H9 (cell line): ENCODE measurements around the gene ARL8A. TPM values are rescaled to one million over a fixed set of nuclear protein-coding genes. Genes with fewer than 3 reads are reported as not detected.

ENCODE experiments used
- DNase-seq: peaks from one replicate; pipeline ENCODE4 v3.0.0-alpha.2; 2017
- H2AFZ ChIP-seq: one replicate; pipeline ENCODE4 v1.6.1; 2013; ENCODE audit warnings: mild to moderate bottlenecking, low read length, control low read depth, moderate library complexity
- H2AK5ac ChIP-seq: 2 replicates; pipeline ENCODE4 v1.6.1; 2013; ENCODE audit warnings: low read length, control low read depth, mixed read lengths; ENCODE audit not compliant: insufficient read length
- H2BK120ac ChIP-seq: one replicate; pipeline ENCODE4 v1.6.1; 2013; ENCODE audit warnings: low read depth, mild to moderate bottlenecking, low read length, control low read depth, inconsistent platforms; ENCODE audit not compliant: poor library complexity, severe bottlenecking
- H2BK12ac ChIP-seq: 2 replicates; pipeline ENCODE4 v1.6.1; 2013; ENCODE audit warnings: low read length, control low read depth, mixed read lengths, low read depth; ENCODE audit not compliant: insufficient read length
- H2BK15ac ChIP-seq: 2 replicates; pipeline ENCODE4 v1.6.1; 2013; ENCODE audit warnings: low read depth, low read length, control low read depth
- H2BK20ac ChIP-seq: one replicate; pipeline ENCODE4 v1.6.1; 2013; ENCODE audit warnings: low read depth, mild to moderate bottlenecking, low read length, control low read depth, inconsistent platforms; ENCODE audit not compliant: poor library complexity, severe bottlenecking
- H2BK5ac ChIP-seq: 2 replicates; pipeline ENCODE4 v1.6.1; 2013; ENCODE audit warnings: low read length, control low read depth, mixed read lengths; ENCODE audit not compliant: insufficient read length
- H3K14ac ChIP-seq: 2 replicates; pipeline ENCODE4 v1.6.1; 2013; ENCODE audit warnings: low read length, control low read depth; ENCODE audit not compliant: insufficient read depth
- H3K18ac ChIP-seq: 2 replicates; pipeline ENCODE4 v1.6.1; 2013; ENCODE audit warnings: low read depth, mild to moderate bottlenecking, mixed read lengths, low read length, control low read depth; ENCODE audit not compliant: insufficient read length
- H3K23ac ChIP-seq: 2 replicates; pipeline ENCODE4 v1.6.1; 2013; ENCODE audit warnings: low read length, control low read depth, mixed read lengths, low read depth; ENCODE audit not compliant: insufficient read length
- H3K23me2 ChIP-seq: 2 replicates; pipeline ENCODE4 v1.6.1; 2013; ENCODE audit warnings: low read depth, mild to moderate bottlenecking, mixed read lengths, low read length, control low read depth; ENCODE audit not compliant: insufficient read length, poor library complexity, severe bottlenecking
- H3K27ac ChIP-seq: 2 replicates; pipeline ENCODE4 v1.5.1; 2013; ENCODE audit warnings: low read length, control low read depth, mixed read lengths, low read depth; ENCODE audit not compliant: insufficient read length
- H3K27me3 ChIP-seq: 2 replicates; pipeline ENCODE4 v1.6.1; 2013; ENCODE audit warnings: low read length, control low read depth, inconsistent platforms; ENCODE audit not compliant: insufficient read depth
- H3K4ac ChIP-seq: 2 replicates; pipeline ENCODE4 v1.6.1; 2013; ENCODE audit warnings: low read depth, mild to moderate bottlenecking, control low read depth, inconsistent platforms, low read length, moderate library complexity
- H3K4me1 ChIP-seq: 2 replicates; pipeline ENCODE4 v1.6.1; 2013; ENCODE audit warnings: low read length, control low read depth, inconsistent platforms; ENCODE audit not compliant: insufficient read depth
- H3K4me2 ChIP-seq: 2 replicates; pipeline ENCODE4 v1.6.1; 2013; ENCODE audit warnings: low read length, control low read depth, mixed read lengths; ENCODE audit not compliant: insufficient read length, insufficient read depth
- H3K56ac ChIP-seq: 2 replicates; pipeline ENCODE4 v1.6.1; 2013; ENCODE audit warnings: low read depth, mild to moderate bottlenecking, mixed read lengths, low read length, control low read depth; ENCODE audit not compliant: insufficient read length
- H3K79me1 ChIP-seq: 2 replicates; pipeline ENCODE4 v1.6.1; 2013; ENCODE audit warnings: low read depth, mild to moderate bottlenecking, moderate library complexity, low read length, control low read depth, inconsistent platforms; ENCODE audit not compliant: insufficient read depth, poor library complexity, severe bottlenecking
- H3K79me2 ChIP-seq: 2 replicates; pipeline ENCODE4 v1.6.1; 2013; ENCODE audit warnings: low read length, control low read depth, inconsistent platforms; ENCODE audit not compliant: insufficient read depth
- H3K9ac ChIP-seq: 2 replicates; pipeline ENCODE4 v1.6.1; 2013; ENCODE audit warnings: low read length, control low read depth, mixed read lengths; ENCODE audit not compliant: insufficient read length; ENCODE audit errors: extremely low read depth
- H3K9me3 ChIP-seq: one replicate; pipeline ENCODE4 v1.6.1; 2013; ENCODE audit warnings: low read depth, low read length, inconsistent platforms; ENCODE audit not compliant: control insufficient read depth
- H3T11ph ChIP-seq: one replicate; pipeline ENCODE4 v1.6.1; 2013; ENCODE audit warnings: mild to moderate bottlenecking, low read length, control low read depth, inconsistent platforms
- H4K20me1 ChIP-seq: one replicate; pipeline ENCODE4 v1.6.1; 2013; ENCODE audit not compliant: control insufficient read depth, insufficient read length, insufficient read depth
- H4K5ac ChIP-seq: 2 replicates; pipeline ENCODE4 v1.6.1; 2013; ENCODE audit warnings: low read depth, mild to moderate bottlenecking, mixed read lengths, low read length, control low read depth; ENCODE audit not compliant: insufficient read length
- H4K8ac ChIP-seq: replicated peaks from 2 replicates; pipeline ENCODE4 v1.6.1; 2013; ENCODE audit warnings: low read length, control low read depth, mixed read lengths, low read depth; ENCODE audit not compliant: insufficient read length
- H4K91ac ChIP-seq: 2 replicates; pipeline ENCODE4 v1.6.1; 2013; ENCODE audit warnings: low read depth, mild to moderate bottlenecking, moderate library complexity, mixed read lengths, low read length, control low read depth; ENCODE audit not compliant: insufficient read length
- H3K27ac Mint-ChIP-seq, 3 experiments: 2 replicates in 2 of 3; 3 replicates in 1 of 3; pipeline ENCODE4 v1.8.0; 2020 to 2021; ENCODE audit warnings: mixed read lengths in 3 of 3, mild to moderate bottlenecking in 1 of 3, moderate library complexity in 1 of 3
- H3K27me3 Mint-ChIP-seq: 2 replicates; pipeline ENCODE4 v1.8.0; 2021; ENCODE audit warnings: low read depth, mild to moderate bottlenecking, moderate library complexity, mixed read lengths
- H3K36me3 Mint-ChIP-seq, 3 experiments: 2 replicates in 2 of 3; 3 replicates in 1 of 3; pipeline ENCODE4 v1.8.0; 2020 to 2021; ENCODE audit warnings: low read depth in 3 of 3, mixed read lengths in 3 of 3; ENCODE audit not compliant: insufficient read depth in 1 of 3
- H3K4me1 Mint-ChIP-seq, 2 experiments: 2 replicates each; pipeline ENCODE4 v1.8.0; 2020; ENCODE audit warnings: mixed read lengths in 2 of 2
- H3K4me3 Mint-ChIP-seq, 2 experiments: 2 replicates in 1 of 2; 3 replicates in 1 of 2; pipeline ENCODE4 v1.8.0; 2020 to 2021; ENCODE audit warnings: mild to moderate bottlenecking in 2 of 2, mixed read lengths in 2 of 2, moderate library complexity in 1 of 2
- H3K9me3 Mint-ChIP-seq, 2 experiments: 2 replicates in 1 of 2; 3 replicates in 1 of 2; pipeline ENCODE4 v1.8.0; 2020; ENCODE audit warnings: mild to moderate bottlenecking in 2 of 2, mixed read lengths in 2 of 2, moderate library complexity in 1 of 2
- CTCF ChIP-seq: fragments of 200-600 bp; sonication (generic); conservative IDR thresholded peaks from 3 replicates; pipeline ENCODE4 v1.8.0; 2021; ENCODE audit warnings: antibody characterized with exemption, mild to moderate bottlenecking
- WGBS: extraction: QIAGEN DNeasy Blood & Tissue Kit; methylation state at CpG from one replicate; pipeline ENCODE4 v1.1.7; 2013; ENCODE audit warnings: missing lambda C conversion rate, low lambda C conversion rate, mixed read lengths; ENCODE audit not compliant: insufficient read length; ENCODE audit errors: extremely low coverage; 5-methylcytosine and 5-hydroxymethylcytosine counted together
- total RNA-seq: library from RNA; stranded (reverse); gene quantifications from 2 replicates; pipeline ENCODE4 v1.2.1, GENCODE V29; 2021

Gene ARL8A
- total RNA-seq, 1 experiment from 2014 or later: 67.2 TPM

- no peak for TF ChIP-seq CTCF
- Mint-ChIP-seq H3K27ac (no peak overlapping the region), H3K9me3 (no peaks in the 10 kb centered on the region), H3K27me3 (peaks cover 13% of the 10 kb centered on the region), H3K36me3 (no peaks in the 10 kb centered on the region), H3K4me1 (peaks cover 10 to 22% of the 10 kb centered on the region in 2 experiments), H3K4me3 (no peak overlapping the region)
- H3K23ac ChIP-seq: no peak overlapping the region
- H2AFZ ChIP-seq: no peak overlapping the region
- peaks cover 11% of the 10 kb centered on the region for H3K23me2 ChIP-seq
- H2BK20ac ChIP-seq: no peak overlapping the region
- no peak for DNase-seq
- H3K4me2 ChIP-seq: no peak overlapping the region
- no peak overlapping the region for H2BK5ac ChIP-seq
- H3K4me1 ChIP-seq: peaks cover 3% of the 10 kb centered on the region; the same call in 1 of the 2 replicates
- no peak overlapping the region for H2BK120ac ChIP-seq
- no peak overlapping the region for H4K91ac ChIP-seq
- H2BK12ac ChIP-seq: no peak overlapping the region
- no peak overlapping the region for H2AK5ac ChIP-seq
- no peak overlapping the region for H2BK15ac ChIP-seq
- WGBS: no CpG with 5 or more reads among the region's 4 CpGs
- H4K5ac ChIP-seq: no peak overlapping the region
- H3K79me1 ChIP-seq: no peaks in the 10 kb centered on the region
- H3K56ac ChIP-seq: no peak overlapping the region
- peaks cover 1% of the 10 kb centered on the region; the same call in 1 of the 2 replicates for H3K79me2 ChIP-seq
- H3K9me3 ChIP-seq: no peaks in the 10 kb centered on the region
- no peak overlapping the region for H3K18ac ChIP-seq
- H3T11ph ChIP-seq: no peak overlapping the region
- no peaks in the 10 kb centered on the region; the same call in 1 of the 2 replicates for H3K27me3 ChIP-seq
- no peak overlapping the region for H3K4ac ChIP-seq
- H3K14ac ChIP-seq: no peak overlapping the region; the same call in 1 of the 2 replicates
- H4K20me1 ChIP-seq: no peaks in the 10 kb centered on the region
- no peak overlapping the region for H4K8ac ChIP-seq
- H3K9ac ChIP-seq: no peak overlapping the region
- no peak overlapping the region for H3K27ac ChIP-seq
Measured at GRCh38 chr1:202148391-202148790, 3.9 kb upstream of the ARL8A start.
